ENCODE results near the gene HPSE2.

- TF ChIP-seq CTCF (IDR thresholded peaks at IDR 0.05 in 2 of 3, conservative IDR thresholded peaks at IDR 0.05 in 1 of 3; ENCODE audit: borderline replicate concordance in 1 of 3, insufficient read depth in 1 of 3, low read depth in 2 of 3, low read length in 2 of 3) (no peak), MAX (IDR thresholded peaks at IDR 0.05) (no peak), POLR2AphosphoS5 (IDR thresholded peaks at IDR 0.05; ENCODE audit: low read depth, low read length) (no peak), ATF3 (IDR thresholded peaks at IDR 0.05) (no peak), POLR2A (IDR thresholded peaks at IDR 0.05; ENCODE audit: borderline replicate concordance, extremely low read depth, insufficient read depth, insufficient read length) (no peak), REST (IDR thresholded peaks at IDR 0.05; ENCODE audit: low read depth) (no peak), SIN3A (IDR thresholded peaks at IDR 0.05; ENCODE audit: low read depth) (no peak), ZFX (IDR thresholded peaks at IDR 0.05) (no peak), EZH2phosphoT487 (IDR thresholded peaks at IDR 0.05; ENCODE audit: borderline replicate concordance) (no peak)
These were observed 562.4 kb downstream of the HPSE2 start for GRCh38 chr10:98673171-98673782.

Data from HCT116 (cell line).